Astrocyte (in vitro differentiated cells and primary cell): ENCODE measurements around the gene NRF1.

Experiments used
- CTCF ChIP-seq: IDR thresholded peaks from 2 replicates; pipeline ENCODE4 v1.5.1; 2011; ENCODE audit warnings: low read depth, mild to moderate bottlenecking, inconsistent platforms, low read length, moderate library complexity; ENCODE audit not compliant: insufficient read depth
- EZH2 ChIP-seq: IDR thresholded peaks from 2 replicates; pipeline ENCODE4 v1.6.1; 2012; ENCODE audit warnings: mild to moderate bottlenecking, low read length, inconsistent platforms; ENCODE audit not compliant: insufficient read depth

- no peak for TF ChIP-seq CTCF
- no peak for TF ChIP-seq EZH2
These were observed 23.3 kb upstream of the NRF1 start for GRCh38 chr7:129588268-129588667.
